Heart left ventricle (tissue), 13 donors: ENCODE measurements around the gene LGALS7B.
"Not testable (repeated sequence)": the region's sequence is repeated elsewhere in the genome, so short reads cannot be mapped to it uniquely, and the experiment has no call there.

Source experiments
- CTCF ChIP-seq, 12 donors: fragments of 200-600 bp; sonication (generic) in 4 of 12; IDR thresholded peaks; one replicate each; pipeline versions ENCODE4 v1.5.0 to v1.8.0; 2018 to 2022; ENCODE audit warnings: antibody characterized with exemption in 12 of 12, mild to moderate bottlenecking in 5 of 12
- POLR2A ChIP-seq, 2 donors: fragments of 450-650 bp; IDR thresholded peaks; one replicate each; pipeline ENCODE4 v1.6.1; 2017; ENCODE audit warnings: antibody characterized with exemption in 2 of 2, mild to moderate bottlenecking in 2 of 2, moderate library complexity in 2 of 2
- donor health status: ischemic (EF 13 %, LVEDD 7.1; RV severe dilation, severe dysfunction).
- donor health status: DM: no; HTN: yes; CAD: no.
- donor health status: DM: no; HTN: no; CAD: no.
- donor health status: ischemic (EF 25% LVEDD 6.9; RV normal size, moderate dysfunction).
- donor health status: ischemic (EF 25% LVEDD 5.7; RV mildly dilated, moderate dysfunction).
- donor health status: ischemic (EF 35%, LVEDD 5.7; RV mildly dilated, moderate dysfunction).
- donor health status: nonischemic (EF 11% LVEDD 7.7; RV severe dilation, severe dysfunction).
- donor health status: DM: yes; HTN: yes; CAD: no.
- donor health status: PGD.
- donor health status: ischemic (EF 29% LVEDD 5.4; RV normal size, mild dysfunction).
- donor health status: nonischemic (EF 23%, LVEDD 6.1; RV moderate dilation, normal function).

DNA sequence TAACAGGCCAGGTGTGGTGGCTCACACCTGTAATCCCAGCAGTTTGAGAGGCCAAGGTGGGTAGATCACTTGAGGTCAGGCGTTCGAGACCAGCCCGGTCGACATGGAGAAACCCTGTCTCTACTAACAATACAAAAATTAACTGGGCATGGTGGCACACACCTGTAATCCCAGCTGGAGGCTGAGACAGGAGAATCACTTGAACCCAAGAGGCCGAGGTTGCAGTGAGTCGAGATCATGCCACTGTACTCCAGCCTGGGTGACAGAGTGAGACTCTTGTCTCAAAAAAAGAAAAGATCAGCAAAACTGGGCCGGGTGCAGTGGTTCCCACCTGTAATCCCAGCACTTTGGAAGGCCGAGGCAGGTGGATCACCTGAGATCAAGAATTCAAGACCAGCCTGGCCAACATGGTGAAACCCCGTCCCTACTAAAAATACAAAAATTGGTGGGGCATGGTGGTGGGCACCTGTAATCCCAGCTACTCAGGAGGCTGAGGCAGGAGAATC, 27.1 kb upstream of the LGALS7B start:
- TF ChIP-seq CTCF, POLR2A (IDR thresholded peaks at IDR 0.05): not testable (repeated sequence)
